ENCODE data around the gene ASIC2. TPM values are rescaled to one million over a fixed set of nuclear protein-coding genes. Genes with fewer than 3 reads are reported as not detected.

ASIC2 gene
- total RNA-seq, 1 donor from 2014 or later, result 0.36 TPM

- no peaks in the 10 kb centered on the region for H3K4me1 Mint-ChIP-seq (ENCODE audit: low read depth, unreplicated experiment)
- FAIRE-seq, result no peak
Measured at GRCh38 chr17:32976605-32977004, 316.5 kb downstream of the ASIC2 start.

GRCh38 chr17:32976131-32976530 is 317.0 kb downstream of the ASIC2 start:
- Mint-ChIP-seq H3K27me3 (ENCODE audit: low read depth, unreplicated experiment) (peaks cover 31% of the 10 kb centered on the region), H3K4me3 (ENCODE audit: unreplicated experiment) (no peak overlapping the region), H3K4me1 (ENCODE audit: low read depth, unreplicated experiment) (no peaks in the 10 kb centered on the region), H3K36me3 (ENCODE audit: low read depth, unreplicated experiment) (no peaks in the 10 kb centered on the region), H3K9me3 (ENCODE audit: unreplicated experiment) (peaks cover 5% of the 10 kb centered on the region), H3K27ac (ENCODE audit: unreplicated experiment) (no peak overlapping the region)
- H3K36me3 ChIP-seq (ENCODE audit: insufficient read depth, low read length), result no peaks in the 10 kb centered on the region
- H4K20me1 ChIP-seq (ENCODE audit: insufficient read depth, low read length), result no peaks in the 10 kb centered on the region
- DNase-seq (ENCODE audit: low read depth), result no peak
- H3K4me1 ChIP-seq (ENCODE audit: insufficient read depth, low read length), result no peaks in the 10 kb centered on the region
- TF ChIP-seq CTCF (IDR thresholded peaks at IDR 0.05; ENCODE audit: insufficient read depth, low read depth, low read length), result no peak
- TF ChIP-seq EZH2 (IDR thresholded peaks at IDR 0.05; ENCODE audit: insufficient read depth, low read length), result no peak
- FAIRE-seq, result no peak
- no peak overlapping the region for H3K4me2 ChIP-seq (ENCODE audit: low read length)
- H3K9ac ChIP-seq (ENCODE audit: low read length), result no peak overlapping the region
- H3K4me3 ChIP-seq (ENCODE audit: insufficient read depth, low read depth, low read length), result no peak overlapping the region
- no peak overlapping the region for H2AFZ ChIP-seq (ENCODE audit: low read depth, low read length)
- no peak overlapping the region for H3K27ac ChIP-seq (ENCODE audit: low read depth, low read length)
- H3K79me2 ChIP-seq (ENCODE audit: insufficient read depth, low read length), result no peaks in the 10 kb centered on the region
- H3K27me3 ChIP-seq (ENCODE audit: insufficient read depth, low read length), result peaks cover 2% of the 10 kb centered on the region
- no peaks in the 10 kb centered on the region for H3K9me3 ChIP-seq (ENCODE audit: insufficient read depth, low read depth, low read length)

More at GRCh38 chr17:32976605-32977004, 316.5 kb downstream of the ASIC2 start:
- DNase-seq (ENCODE audit: low read depth), result no peak
- no peaks in the 10 kb centered on the region for H3K79me2 ChIP-seq (ENCODE audit: insufficient read depth, low read length)
- H4K20me1 ChIP-seq (ENCODE audit: insufficient read depth, low read length), result no peaks in the 10 kb centered on the region
- no peaks in the 10 kb centered on the region for H3K36me3 Mint-ChIP-seq (ENCODE audit: low read depth, unreplicated experiment)
- H3K4me1 ChIP-seq (ENCODE audit: insufficient read depth, low read length), result no peaks in the 10 kb centered on the region
- no peak overlapping the region for H3K4me3 Mint-ChIP-seq (ENCODE audit: unreplicated experiment)
- TF ChIP-seq EZH2 (IDR thresholded peaks at IDR 0.05; ENCODE audit: insufficient read depth, low read length) (no peak), CTCF (IDR thresholded peaks at IDR 0.05; ENCODE audit: insufficient read depth, low read depth, low read length) (no peak)
- H3K9me3 ChIP-seq (ENCODE audit: insufficient read depth, low read depth, low read length), result no peaks in the 10 kb centered on the region
- no peaks in the 10 kb centered on the region for H3K36me3 ChIP-seq (ENCODE audit: insufficient read depth, low read length)
- no peak overlapping the region for H3K9ac ChIP-seq (ENCODE audit: low read length)
- no peak overlapping the region for H3K27ac ChIP-seq (ENCODE audit: low read depth, low read length)
- peaks cover 2% of the 10 kb centered on the region for H3K27me3 ChIP-seq (ENCODE audit: insufficient read depth, low read length)
- no peak overlapping the region for H3K4me3 ChIP-seq (ENCODE audit: insufficient read depth, low read depth, low read length)
- H3K9me3 Mint-ChIP-seq (ENCODE audit: unreplicated experiment), result peaks cover 8% of the 10 kb centered on the region
- no peak overlapping the region for H2AFZ ChIP-seq (ENCODE audit: low read depth, low read length)
- peaks cover 29% of the 10 kb centered on the region for H3K27me3 Mint-ChIP-seq (ENCODE audit: low read depth, unreplicated experiment)
- no peak overlapping the region for H3K27ac Mint-ChIP-seq (ENCODE audit: unreplicated experiment)
- H3K4me2 ChIP-seq (ENCODE audit: low read length), result no peak overlapping the region

- Mint-ChIP-seq H3K4me1 (ENCODE audit: low read depth, unreplicated experiment) (no peaks in the 10 kb centered on the region), H3K27ac (ENCODE audit: unreplicated experiment) (no peak overlapping the region), H3K9me3 (ENCODE audit: unreplicated experiment) (peaks cover 13% of the 10 kb centered on the region), H3K36me3 (ENCODE audit: low read depth, unreplicated experiment) (no peaks in the 10 kb centered on the region), H3K27me3 (ENCODE audit: low read depth, unreplicated experiment) (peaks cover 19% of the 10 kb centered on the region), H3K4me3 (ENCODE audit: unreplicated experiment) (no peak overlapping the region)
- FAIRE-seq (no peak), DNase-seq (ENCODE audit: low read depth) (peak; percentile 74)
- no peaks in the 10 kb centered on the region for H3K79me2 ChIP-seq (ENCODE audit: insufficient read depth, low read length)
- H3K9ac ChIP-seq (ENCODE audit: low read length), result no peak overlapping the region
- H3K4me2 ChIP-seq (ENCODE audit: low read length), result no peak overlapping the region
- no peaks in the 10 kb centered on the region for H3K9me3 ChIP-seq (ENCODE audit: insufficient read depth, low read depth, low read length)
- no peaks in the 10 kb centered on the region for H4K20me1 ChIP-seq (ENCODE audit: insufficient read depth, low read length)
- H2AFZ ChIP-seq (ENCODE audit: low read depth, low read length), result no peak overlapping the region
- no peaks in the 10 kb centered on the region for H3K4me1 ChIP-seq (ENCODE audit: insufficient read depth, low read length)
- H3K27me3 ChIP-seq (ENCODE audit: insufficient read depth, low read length), result no peaks in the 10 kb centered on the region
- H3K4me3 ChIP-seq (ENCODE audit: insufficient read depth, low read depth, low read length), result no peak overlapping the region
- H3K36me3 ChIP-seq (ENCODE audit: insufficient read depth, low read length), result no peaks in the 10 kb centered on the region
- no peak for TF ChIP-seq CTCF (IDR thresholded peaks at IDR 0.05; ENCODE audit: insufficient read depth, low read depth, low read length)
- no peak for TF ChIP-seq EZH2 (IDR thresholded peaks at IDR 0.05; ENCODE audit: insufficient read depth, low read length)
- no peak overlapping the region for H3K27ac ChIP-seq (ENCODE audit: low read depth, low read length)
Measured at GRCh38 chr17:32971171-32971570, 321.9 kb downstream of the ASIC2 start.

All from astrocyte (in vitro differentiated cells and primary cell).